ENCODE data around the gene SPATA31E1. TPM values are rescaled to one million over a fixed set of nuclear protein-coding genes. Genes with fewer than 3 reads are reported as not detected.
"Not testable (repeated sequence)": the region's sequence is repeated elsewhere in the genome, so short reads cannot be mapped to it uniquely, and the experiment has no call there.

The SPATA31E1 gene
- total and polyA plus RNA-seq, 7 experiments from 2014 or later, result not detected

DNA sequence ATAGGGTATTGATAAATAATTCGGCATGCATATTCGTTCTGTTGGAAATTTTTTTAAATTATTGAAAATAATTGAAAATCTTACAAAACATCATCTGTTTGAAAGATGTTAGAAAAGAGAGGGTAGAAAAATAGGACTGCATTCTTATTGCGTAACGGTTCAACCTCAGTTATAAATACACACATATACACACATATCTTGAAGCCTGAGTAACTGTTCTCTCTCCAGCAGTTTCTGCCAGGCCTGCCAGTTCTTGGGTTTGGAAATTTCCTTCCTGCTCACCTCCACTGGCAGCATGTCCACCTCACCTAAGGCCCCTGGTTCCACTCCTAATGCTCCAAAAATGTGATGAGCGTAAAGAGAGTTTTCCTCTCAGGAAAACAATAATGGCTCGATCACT, 9.1 kb downstream of the SPATA31E1 start:
- Mint-ChIP-seq H3K27me3 (peaks cover 0 to 21% (median 10%) of the 10 kb centered on the region in 5 donors), H3K4me3 (no peak overlapping the region), H3K9me3 (peaks cover 0 to 13% (median 5%) of the 10 kb centered on the region in 11 donors), H3K27ac (no peak overlapping the region), H3K4me1 (peaks cover 0 to 5% (median 0%) of the 10 kb centered on the region in 7 donors), H3K36me3 (peaks cover 0 to 3% (median 0%) of the 10 kb centered on the region in 5 donors)
- ATAC-seq (no peak), DNase-seq (no peak)
- Histone ChIP-seq H3K4me1 (ENCODE audit: control insufficient read depth in 2 of 2, insufficient read depth in 2 of 2, low read length in 2 of 2) (no peaks in the 10 kb centered on the region), H3K4me3 (ENCODE audit: low read length) (no peak overlapping the region), H3K27ac (ENCODE audit: low read depth, low read length) (no peak overlapping the region), H3K36me3 (ENCODE audit: control insufficient read depth in 2 of 3, insufficient read depth in 3 of 3, low read length in 3 of 3) (no peaks in the 10 kb centered on the region), H3K9me3 (ENCODE audit: control insufficient read depth in 2 of 3, low read length in 3 of 3) (no peaks in the 10 kb centered on the region), H3K27me3 (ENCODE audit: control insufficient read depth in 2 of 2, insufficient read depth in 2 of 2, low read length in 2 of 2) (no peaks in the 10 kb centered on the region)
- intact Hi-C loops (cut with micrococcal nuclease), result no loop called here
- POLR2A ChIA-PET, result no interaction called here
- CTCF ChIA-PET, result no interaction called here

DNA sequence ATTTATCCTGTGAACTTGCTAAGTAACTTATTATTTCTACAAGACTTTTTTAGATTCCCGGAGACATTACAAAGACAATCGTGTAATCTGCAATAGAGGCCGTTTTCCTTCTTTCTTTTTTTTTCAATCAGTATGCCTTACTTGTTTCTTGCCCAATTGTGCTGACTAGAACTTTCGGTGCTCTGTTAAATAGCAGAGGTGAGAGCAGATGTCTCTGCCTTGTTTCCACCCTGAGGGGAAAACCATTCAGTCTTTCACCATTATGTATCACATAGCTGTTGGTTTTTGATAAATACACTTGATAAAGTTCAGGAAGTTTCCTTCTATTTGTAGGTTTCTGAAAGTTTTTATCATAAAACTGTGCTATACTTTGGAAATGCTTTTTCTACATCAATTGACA, 10.3 kb downstream of the SPATA31E1 start:
- H3K27me3 ChIP-seq (ENCODE audit: control insufficient read depth in 2 of 2, insufficient read depth in 2 of 2, low read length in 2 of 2), result no peaks in the 10 kb centered on the region
- Mint-ChIP-seq H3K27ac (no peak overlapping the region), H3K9me3 (peaks cover 0 to 23% (median 11%) of the 10 kb centered on the region in 11 donors), H3K27me3 (peaks cover 5 to 21% (median 17%) of the 10 kb centered on the region in 5 donors), H3K4me1 (peaks cover 0 to 3% (median 0%) of the 10 kb centered on the region in 7 donors), H3K36me3 (peaks cover 0 to 3% (median 0%) of the 10 kb centered on the region in 5 donors), H3K4me3 (no peak overlapping the region)
- no peaks in the 10 kb centered on the region for H3K36me3 ChIP-seq (ENCODE audit: control insufficient read depth in 2 of 3, insufficient read depth in 3 of 3, low read length in 3 of 3)
- ATAC-seq, result no peak
- intact Hi-C loops (cut with micrococcal nuclease), result no loop called here
- H3K4me1 ChIP-seq (ENCODE audit: control insufficient read depth in 2 of 2, insufficient read depth in 2 of 2, low read length in 2 of 2), result no peaks in the 10 kb centered on the region
- DNase-seq, result no peak
- H3K27ac ChIP-seq (ENCODE audit: low read depth, low read length), result no peak overlapping the region
- POLR2A ChIA-PET, result no interaction called here
- H3K4me3 ChIP-seq (ENCODE audit: low read length), result no peak overlapping the region
- CTCF ChIA-PET, result no interaction called here
- no peaks in the 10 kb centered on the region for H3K9me3 ChIP-seq (ENCODE audit: control insufficient read depth in 2 of 3, low read length in 3 of 3)

DNA sequence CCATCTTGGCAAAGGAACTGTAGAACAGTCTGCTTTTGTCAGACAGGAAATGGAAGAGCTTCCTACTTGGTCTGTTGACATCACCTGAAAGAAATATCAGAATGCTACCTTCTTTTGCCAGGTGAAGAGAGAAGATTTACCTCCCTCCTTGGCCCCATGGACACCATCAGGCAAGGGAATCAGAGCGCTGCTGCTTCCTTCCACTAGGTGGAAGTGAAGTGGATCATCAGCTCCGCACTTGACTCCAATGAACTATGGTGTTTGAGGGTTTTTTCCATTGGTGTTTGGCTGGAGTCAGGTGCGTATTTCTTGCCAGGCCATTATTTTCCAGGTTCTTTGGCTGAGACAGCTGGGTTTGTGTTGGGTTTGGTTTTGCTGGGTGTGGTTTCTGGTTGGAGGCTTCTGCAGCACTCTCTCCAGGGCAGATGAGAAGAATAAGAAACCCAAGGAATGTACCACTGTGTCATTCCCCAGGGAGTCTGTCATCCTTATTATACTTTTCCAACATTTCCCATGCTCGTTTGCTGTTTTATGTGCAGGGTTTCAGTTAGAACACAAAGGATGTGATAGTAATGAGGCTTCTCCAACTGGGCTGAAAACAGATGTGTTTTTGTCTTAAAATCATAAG, 12.4 kb downstream of the SPATA31E1 start:
- Histone ChIP-seq H3K4me1 (ENCODE audit: control insufficient read depth in 2 of 2, insufficient read depth in 2 of 2, low read length in 2 of 2) (no peaks in the 10 kb centered on the region), H3K9me3 (ENCODE audit: control insufficient read depth in 2 of 3, low read length in 3 of 3) (no peaks in the 10 kb centered on the region), H3K27me3 (ENCODE audit: control insufficient read depth in 2 of 2, insufficient read depth in 2 of 2, low read length in 2 of 2) (no peaks in the 10 kb centered on the region), H3K36me3 (ENCODE audit: control insufficient read depth in 2 of 3, insufficient read depth in 3 of 3, low read length in 3 of 3) (no peaks in the 10 kb centered on the region), H3K4me3 (ENCODE audit: low read length) (no peak overlapping the region), H3K27ac (ENCODE audit: low read depth, low read length) (no peak overlapping the region)
- ChIA-PET CTCF (no interaction called here), POLR2A (no interaction called here)
- H3K4me1 Mint-ChIP-seq, result peaks cover 0 to 3% (median 0%) of the 10 kb centered on the region in 7 donors
- ATAC-seq (no peak), DNase-seq (no peak)
- peaks cover 0 to 31% (median 12%) of the 10 kb centered on the region in 11 donors for H3K9me3 Mint-ChIP-seq
- H3K27me3 Mint-ChIP-seq, result peaks cover 5 to 38% (median 23%) of the 10 kb centered on the region in 5 donors
- peaks cover 0 to 3% (median 0%) of the 10 kb centered on the region in 5 donors for H3K36me3 Mint-ChIP-seq
- H3K27ac Mint-ChIP-seq, result no peak overlapping the region
- no peak overlapping the region for H3K4me3 Mint-ChIP-seq
- intact Hi-C loops (cut with micrococcal nuclease), result no loop called here

DNA sequence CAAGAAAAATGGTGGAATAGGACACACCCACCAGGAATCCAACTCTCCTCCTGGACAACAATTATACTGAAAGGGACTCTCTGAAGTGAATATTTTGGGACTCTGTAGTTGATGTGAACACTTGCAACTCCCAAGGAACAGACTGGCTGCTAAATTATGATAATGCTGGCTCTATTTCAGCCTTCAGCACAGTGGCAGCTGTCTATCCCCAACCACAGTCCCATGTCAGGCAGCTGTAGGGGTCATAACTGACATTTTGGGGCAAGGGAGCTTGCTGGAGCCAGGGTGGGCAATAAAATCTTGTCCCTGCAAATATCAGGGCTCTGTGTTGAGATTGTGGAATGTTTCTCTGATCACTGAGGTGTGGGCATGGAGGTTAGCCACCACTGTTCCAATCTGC, 14.2 kb downstream of the SPATA31E1 start:
- H3K27me3 Mint-ChIP-seq, result peaks cover 5 to 39% (median 31%) of the 10 kb centered on the region in 5 donors
- DNase-seq (no peak), ATAC-seq (no peak)
- peaks cover 2 to 7% (median 3%) of the 10 kb centered on the region in 5 donors for H3K36me3 Mint-ChIP-seq
- no peak overlapping the region for H3K27ac ChIP-seq (ENCODE audit: low read depth, low read length)
- no peak overlapping the region for H3K4me3 Mint-ChIP-seq
- no peaks in the 10 kb centered on the region for H3K4me1 ChIP-seq (ENCODE audit: control insufficient read depth in 2 of 2, insufficient read depth in 2 of 2, low read length in 2 of 2)
- H3K4me3 ChIP-seq (ENCODE audit: low read length), result no peak overlapping the region
- POLR2A ChIA-PET, result no interaction called here
- H3K9me3 ChIP-seq (ENCODE audit: control insufficient read depth in 2 of 3, low read length in 3 of 3), result peaks cover 0 to 1% (median 0%) of the 10 kb centered on the region in 3 experiments
- no peaks in the 10 kb centered on the region for H3K27me3 ChIP-seq (ENCODE audit: control insufficient read depth in 2 of 2, insufficient read depth in 2 of 2, low read length in 2 of 2)
- peaks cover 1 to 49% (median 18%) of the 10 kb centered on the region in 11 donors for H3K9me3 Mint-ChIP-seq
- no peaks in the 10 kb centered on the region for H3K36me3 ChIP-seq (ENCODE audit: control insufficient read depth in 2 of 3, insufficient read depth in 3 of 3, low read length in 3 of 3)
- H3K4me1 Mint-ChIP-seq, result peaks cover 0 to 3% (median 0%) of the 10 kb centered on the region in 7 donors
- CTCF ChIA-PET, result no interaction called here
- H3K27ac Mint-ChIP-seq, result no peak overlapping the region
- intact Hi-C loops (cut with micrococcal nuclease), result no loop called here

DNA sequence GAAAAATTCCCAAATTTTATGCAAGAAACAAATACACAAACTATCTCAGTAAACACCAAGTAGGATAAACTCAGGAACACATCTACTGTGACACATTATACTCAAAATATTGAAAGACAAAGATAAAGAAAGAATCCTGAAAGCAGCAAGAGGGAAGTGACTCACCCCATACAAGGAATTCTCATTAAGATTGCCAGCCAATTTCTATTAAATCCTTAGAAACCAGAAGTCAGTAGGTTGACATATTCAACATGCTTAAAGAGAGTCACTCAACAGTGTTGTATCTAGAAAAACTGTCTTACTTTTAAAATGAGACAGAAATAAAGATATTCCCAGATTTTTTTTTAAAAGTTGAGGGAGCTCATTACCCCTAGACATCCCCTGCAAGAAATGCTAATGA, 15.5 kb downstream of the SPATA31E1 start:
- H3K9me3 Mint-ChIP-seq, result peaks cover 5 to 62% (median 27%) of the 10 kb centered on the region in 11 donors
- no peak for DNase-seq
- H3K27me3 Mint-ChIP-seq, result peaks cover 7 to 40% (median 25%) of the 10 kb centered on the region in 5 donors
- ChIA-PET CTCF (no interaction called here), POLR2A (no interaction called here)
- Histone ChIP-seq H3K36me3 (ENCODE audit: control insufficient read depth in 2 of 3, insufficient read depth in 3 of 3, low read length in 3 of 3) (no peaks in the 10 kb centered on the region), H3K4me1 (ENCODE audit: control insufficient read depth in 2 of 2, insufficient read depth in 2 of 2, low read length in 2 of 2) (no peaks in the 10 kb centered on the region), H3K4me3 (ENCODE audit: low read length) (no peak overlapping the region), H3K27me3 (ENCODE audit: control insufficient read depth in 2 of 2, insufficient read depth in 2 of 2, low read length in 2 of 2) (no peaks in the 10 kb centered on the region), H3K9me3 (ENCODE audit: control insufficient read depth in 2 of 3, low read length in 3 of 3) (peaks cover 0 to 6% (median 0%) of the 10 kb centered on the region in 3 experiments), H3K27ac (ENCODE audit: low read depth, low read length) (no peak overlapping the region)
- peaks cover 0 to 3% (median 0%) of the 10 kb centered on the region in 7 donors for H3K4me1 Mint-ChIP-seq
- no peak overlapping the region for H3K27ac Mint-ChIP-seq
- intact Hi-C loops (cut with micrococcal nuclease), result no loop called here
- H3K4me3 Mint-ChIP-seq, result no peak overlapping the region
- ATAC-seq, result no peak
- H3K36me3 Mint-ChIP-seq, result peaks cover 2 to 9% (median 3%) of the 10 kb centered on the region in 5 donors

DNA sequence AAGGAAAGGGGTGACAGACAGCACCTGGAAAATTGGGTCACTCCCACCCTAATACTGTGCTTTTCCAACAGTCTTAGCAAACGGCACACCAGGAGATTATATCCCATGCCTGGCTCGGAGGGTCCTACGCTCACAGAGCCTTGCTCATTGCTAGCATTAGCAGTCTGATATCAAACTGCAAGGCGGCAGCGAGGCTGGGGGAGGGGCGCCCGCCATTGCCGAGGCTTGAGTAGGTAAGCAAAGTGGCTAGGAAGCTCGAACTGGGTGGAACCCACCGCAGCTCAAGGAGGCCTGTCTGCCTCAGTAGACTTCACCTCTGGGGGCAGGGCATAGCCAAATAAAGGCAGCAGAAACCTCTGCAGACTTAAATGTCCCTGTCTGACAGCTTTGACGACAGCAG, 19.7 kb downstream of the SPATA31E1 start:
- ATAC-seq; H3K4me1 Mint-ChIP-seq; DNase-seq; POLR2A ChIA-PET; H3K27ac ChIP-seq (ENCODE audit: low read depth, low read length); H3K27ac Mint-ChIP-seq; H3K4me3 Mint-ChIP-seq; H3K9me3 ChIP-seq (ENCODE audit: control insufficient read depth in 2 of 3, low read length in 3 of 3); intact Hi-C loops (cut with micrococcal nuclease); H3K27me3 ChIP-seq (ENCODE audit: control insufficient read depth in 2 of 2, insufficient read depth in 2 of 2, low read length in 2 of 2); H3K36me3 ChIP-seq (ENCODE audit: control insufficient read depth in 2 of 3, insufficient read depth in 3 of 3, low read length in 3 of 3); H3K4me3 ChIP-seq (ENCODE audit: low read length); CTCF ChIA-PET; H3K4me1 ChIP-seq (ENCODE audit: control insufficient read depth in 2 of 2, insufficient read depth in 2 of 2, low read length in 2 of 2): not testable (repeated sequence)
- peaks cover 6 to 41% (median 18%) of the 10 kb centered on the region in 5 donors for H3K27me3 Mint-ChIP-seq
- peaks cover 13 to 60% (median 23%) of the 10 kb centered on the region in 11 donors for H3K9me3 Mint-ChIP-seq
- peaks cover 2 to 15% (median 11%) of the 10 kb centered on the region in 5 donors for H3K36me3 Mint-ChIP-seq

All from naive thymus-derived CD4-positive, alpha-beta T cell (primary cell).